Activated gamma-delta T cell treated with anti-CD3 and anti-CD28 coated beads, Interleukin-2, amount 50 U/mL, for 16 hours (primary cell): ENCODE measurements around the gene SLC16A5.
A peak's percentile ranks its signal among the peaks of the same experiment; 100 is the strongest.
"Not testable (repeated sequence)": the region's sequence is repeated elsewhere in the genome, so short reads cannot be mapped to it uniquely, and the experiment has no call there.

Source experiments
- DNase-seq: peaks from one replicate; pipeline ENCODE4 v3.0.0-alpha.2; 2020; ENCODE audit warnings: low read depth

The SLC16A5 gene

GRCh38 chr17:75064040-75064439 lies 23.7 kb upstream of the SLC16A5 start:
- DNase-seq, result no peak

- no peak for DNase-seq
Measured at GRCh38 chr17:75064460-75064859, 23.3 kb upstream of the SLC16A5 start.

GRCh38 chr17:75064867-75065561 lies 22.7 kb upstream of the SLC16A5 start:
- no peak for DNase-seq

- no peak for DNase-seq
Measured at GRCh38 chr17:75065562-75066151, 22.1 kb upstream of the SLC16A5 start.

GRCh38 chr17:75067856-75068255 lies 19.9 kb upstream of the SLC16A5 start:
- DNase-seq, result no peak

GRCh38 chr17:75068750-75069149 lies 19.0 kb upstream of the SLC16A5 start:
- DNase-seq, result no peak

- DNase-seq, result no peak
Measured at GRCh38 chr17:75069783-75070182, 18.0 kb upstream of the SLC16A5 start.

- DNase-seq, result not testable (repeated sequence)
Measured at GRCh38 chr17:75071478-75072271, 16.1 kb upstream of the SLC16A5 start.

- DNase-seq, result not testable (repeated sequence)
Measured at GRCh38 chr17:75072909-75073308, 14.8 kb upstream of the SLC16A5 start.

- DNase-seq, result no peak
Measured at GRCh38 chr17:75073618-75074047, 14.1 kb upstream of the SLC16A5 start.

- DNase-seq, result no peak
Measured at GRCh38 chr17:75074532-75074931, 13.2 kb upstream of the SLC16A5 start.

- DNase-seq, result no peak
Measured at GRCh38 chr17:75075597-75076336, 12.0 kb upstream of the SLC16A5 start.

- DNase-seq, result no peak
Measured at GRCh38 chr17:75077072-75077495, 10.7 kb upstream of the SLC16A5 start.

- peak; percentile 19 for DNase-seq
Measured at GRCh38 chr17:75077496-75078283, 10.1 kb upstream of the SLC16A5 start.

GRCh38 chr17:75078284-75079022 lies 9.3 kb upstream of the SLC16A5 start:
- DNase-seq, result no peak

- DNase-seq, result no peak
Measured at GRCh38 chr17:75079023-75079373, 8.8 kb upstream of the SLC16A5 start.

GRCh38 chr17:75081611-75082540 lies 5.9 kb upstream of the SLC16A5 start:
- no peak for DNase-seq

- no peak for DNase-seq
Measured at GRCh38 chr17:75082683-75083082, 5.1 kb upstream of the SLC16A5 start.

GRCh38 chr17:75084039-75084660 lies 3.6 kb upstream of the SLC16A5 start:
- no peak for DNase-seq
